ENCODE data around the gene TPM1. TPM values are rescaled to one million over a fixed set of nuclear protein-coding genes. Genes with fewer than 3 reads are reported as not detected.

TPM1 gene
- total and polyA plus RNA-seq, 2 donors (not counting 1 experiment from before 2014, with no cell fraction given): 5.5 to 20.3 TPM

- no peak for ATAC-seq (ENCODE audit: low read depth)
- no peaks in the 10 kb centered on the region for H4K20me1 ChIP-seq (ENCODE audit: control insufficient read depth, insufficient read depth, low read length, poor library complexity, severe bottlenecking)
- H3K4me2 ChIP-seq (replicated peaks; ENCODE audit: low read depth, low read length, poor library complexity, severe bottlenecking): no peak overlapping the region
- no peak overlapping the region for H3K4me3 Mint-ChIP-seq
- no peak overlapping the region for H3K4me3 ChIP-seq (ENCODE audit: control extremely low read depth in 1 of 5, extremely low read depth in 1 of 5, insufficient read depth in 1 of 5, low read depth in 2 of 5, low read length in 4 of 5)
- H3K27ac ChIP-seq (ENCODE audit: low read length in 2 of 2): no peak overlapping the region
- no peaks in the 10 kb centered on the region for H3K36me3 ChIP-seq (replicated peaks in 1 of 2; ENCODE audit: control extremely low read depth in 1 of 2, control insufficient read depth in 1 of 2, extremely low read depth in 1 of 2, insufficient read depth in 2 of 2, low read length in 1 of 2)
- intact Hi-C loops (cut with micrococcal nuclease): no loop called here
- ChIA-PET CTCF (no interaction called here), POLR2A (no interaction called here)
- no peak overlapping the region for H2AFZ ChIP-seq (ENCODE audit: insufficient read depth, low read depth, low read length, poor library complexity, severe bottlenecking)
- DNase-seq: no peak
- H3K79me2 ChIP-seq (ENCODE audit: control insufficient read depth, insufficient read depth, low read length): no peaks in the 10 kb centered on the region
- H3K27me3 Mint-ChIP-seq: peaks cover 38% of the 10 kb centered on the region
- peaks cover 0 to 3% (median 0%) of the 10 kb centered on the region in 3 donors for H3K9me3 ChIP-seq (ENCODE audit: control extremely low read depth in 1 of 3, control insufficient read depth in 2 of 3, insufficient read depth in 1 of 3, low read length in 2 of 3)
- H3K9me3 Mint-ChIP-seq (ENCODE audit: insufficient read depth): no peaks in the 10 kb centered on the region
- H3K4me1 ChIP-seq (ENCODE audit: control insufficient read depth in 2 of 2, insufficient read depth in 2 of 2, low read length in 2 of 2): no peaks in the 10 kb centered on the region
- peaks cover 0 to 12% (median 0%) of the 10 kb centered on the region in 4 experiments for H3K27me3 ChIP-seq (replicated peaks in 1 of 4; ENCODE audit: control extremely low read depth in 1 of 4, control insufficient read depth in 3 of 4, insufficient read depth in 4 of 4, low read length in 3 of 4)
- no peaks in the 10 kb centered on the region for H3K4me1 Mint-ChIP-seq
- TF ChIP-seq, protein P1, sequence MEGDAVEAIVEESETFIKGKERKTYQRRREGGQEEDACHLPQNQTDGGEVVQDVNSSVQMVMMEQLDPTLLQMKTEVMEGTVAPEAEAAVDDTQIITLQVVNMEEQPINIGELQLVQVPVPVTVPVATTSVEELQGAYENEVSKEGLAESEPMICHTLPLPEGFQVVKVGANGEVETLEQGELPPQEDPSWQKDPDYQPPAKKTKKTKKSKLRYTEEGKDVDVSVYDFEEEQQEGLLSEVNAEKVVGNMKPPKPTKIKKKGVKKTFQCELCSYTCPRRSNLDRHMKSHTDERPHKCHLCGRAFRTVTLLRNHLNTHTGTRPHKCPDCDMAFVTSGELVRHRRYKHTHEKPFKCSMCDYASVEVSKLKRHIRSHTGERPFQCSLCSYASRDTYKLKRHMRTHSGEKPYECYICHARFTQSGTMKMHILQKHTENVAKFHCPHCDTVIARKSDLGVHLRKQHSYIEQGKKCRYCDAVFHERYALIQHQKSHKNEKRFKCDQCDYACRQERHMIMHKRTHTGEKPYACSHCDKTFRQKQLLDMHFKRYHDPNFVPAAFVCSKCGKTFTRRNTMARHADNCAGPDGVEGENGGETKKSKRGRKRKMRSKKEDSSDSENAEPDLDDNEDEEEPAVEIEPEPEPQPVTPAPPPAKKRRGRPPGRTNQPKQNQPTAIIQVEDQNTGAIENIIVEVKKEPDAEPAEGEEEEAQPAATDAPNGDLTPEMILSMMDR (IDR thresholded peaks at IDR 0.05): no peak
- no peak for TF ChIP-seq EZH2 (IDR thresholded peaks at IDR 0.05; ENCODE audit: borderline replicate concordance, insufficient read depth, low read depth, low read length, poor library complexity, severe bottlenecking)
- no peak overlapping the region for H3K27ac Mint-ChIP-seq
- H3K9ac ChIP-seq (ENCODE audit: low read length): no peak overlapping the region
Measured at GRCh38 chr15:63022663-63023062, 19.9 kb upstream of the TPM1 start.

DNA sequence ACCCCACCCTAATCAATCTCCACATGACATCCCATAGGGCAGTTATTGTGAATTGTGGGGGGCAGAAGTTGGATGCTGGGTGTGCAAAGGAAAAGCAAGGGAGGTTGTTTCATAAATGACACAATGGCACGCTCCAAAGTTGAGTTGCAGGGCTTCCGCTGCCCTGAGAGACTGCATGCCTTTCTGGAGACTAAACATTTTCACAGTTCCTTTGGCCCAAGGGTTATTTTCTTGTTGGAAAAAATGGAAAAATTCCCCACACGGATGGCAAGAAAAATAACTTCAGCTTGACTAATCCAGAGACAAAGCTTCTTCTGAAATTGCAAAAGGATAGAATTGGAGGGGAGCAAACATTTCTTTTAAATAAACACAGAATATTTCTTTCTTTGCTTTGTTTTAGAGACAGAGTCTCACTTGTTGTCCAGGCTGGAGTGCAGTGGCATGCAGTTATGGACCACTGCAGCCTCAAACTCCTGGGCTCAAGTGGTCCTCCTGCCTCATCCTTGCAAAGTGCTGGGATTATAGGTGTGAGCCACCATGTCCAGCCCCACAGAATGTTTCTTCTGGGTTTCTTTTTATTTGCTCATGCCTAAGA, 19.1 kb upstream of the TPM1 start:
- H3K36me3 ChIP-seq (replicated peaks in 1 of 2; ENCODE audit: control extremely low read depth in 1 of 2, control insufficient read depth in 1 of 2, extremely low read depth in 1 of 2, insufficient read depth in 2 of 2, low read length in 1 of 2): no peaks in the 10 kb centered on the region
- no peak overlapping the region for H3K9ac ChIP-seq (ENCODE audit: low read length)
- H3K4me1 Mint-ChIP-seq: no peaks in the 10 kb centered on the region
- no peaks in the 10 kb centered on the region for H3K4me1 ChIP-seq (ENCODE audit: control insufficient read depth in 2 of 2, insufficient read depth in 2 of 2, low read length in 2 of 2)
- no peaks in the 10 kb centered on the region for H3K79me2 ChIP-seq (ENCODE audit: control insufficient read depth, insufficient read depth, low read length)
- DNase-seq (no peak), ATAC-seq (ENCODE audit: low read depth) (no peak)
- H3K4me2 ChIP-seq (replicated peaks; ENCODE audit: low read depth, low read length, poor library complexity, severe bottlenecking): no peak overlapping the region
- no peaks in the 10 kb centered on the region for H3K9me3 ChIP-seq (ENCODE audit: control extremely low read depth in 1 of 3, control insufficient read depth in 2 of 3, insufficient read depth in 1 of 3, low read length in 2 of 3)
- no peaks in the 10 kb centered on the region for H4K20me1 ChIP-seq (ENCODE audit: control insufficient read depth, insufficient read depth, low read length, poor library complexity, severe bottlenecking)
- no peak overlapping the region for H3K4me3 ChIP-seq (ENCODE audit: control extremely low read depth in 1 of 5, extremely low read depth in 1 of 5, insufficient read depth in 1 of 5, low read depth in 2 of 5, low read length in 4 of 5)
- peaks cover 39% of the 10 kb centered on the region for H3K27me3 Mint-ChIP-seq
- WGBS (ENCODE audit: insufficient coverage): no CpG with 5 or more reads among the region's 3 CpGs
- H2AFZ ChIP-seq (ENCODE audit: insufficient read depth, low read depth, low read length, poor library complexity, severe bottlenecking): no peak overlapping the region
- H3K9me3 Mint-ChIP-seq (ENCODE audit: insufficient read depth): no peaks in the 10 kb centered on the region
- no peak for TF ChIP-seq EZH2 (IDR thresholded peaks at IDR 0.05; ENCODE audit: borderline replicate concordance, insufficient read depth, low read depth, low read length, poor library complexity, severe bottlenecking)
- TF ChIP-seq, protein P1 (IDR thresholded peaks at IDR 0.05): no peak
- peaks cover 0 to 18% (median 2%) of the 10 kb centered on the region in 4 experiments for H3K27me3 ChIP-seq (replicated peaks in 1 of 4; ENCODE audit: control extremely low read depth in 1 of 4, control insufficient read depth in 3 of 4, insufficient read depth in 4 of 4, low read length in 3 of 4)
- intact Hi-C loops (cut with micrococcal nuclease): no loop called here
- H3K27ac Mint-ChIP-seq: no peak overlapping the region
- ChIA-PET CTCF (no interaction called here), POLR2A (no interaction called here)
- no peak overlapping the region for H3K27ac ChIP-seq (ENCODE audit: low read length in 2 of 2)
- no peak overlapping the region for H3K4me3 Mint-ChIP-seq

Measured in B cell (primary cell).